Neural progenitor cell (in vitro differentiated cells): ENCODE results near the gene GTPBP2. TPM values are rescaled to one million over a fixed set of nuclear protein-coding genes. Genes with fewer than 3 reads are reported as not detected.
A peak's percentile ranks its signal among the peaks of the same experiment; 100 is the strongest.

Experiments
- DNase-seq: peaks from one replicate; pipeline ENCODE4 v3.0.0-alpha.2; 2016; ENCODE audit warnings: low spot score
- H2AFZ ChIP-seq: fragments of 200-600 bp; sonication (generic); replicated peaks from 2 replicates; pipeline ENCODE4 v1.6.1; 2016; ENCODE audit warnings: antibody characterized with exemption
- H3F3A ChIP-seq: fragments of 200-600 bp; sonication (generic); 2 replicates; pipeline ENCODE4 v1.6.1; 2016; ENCODE audit warnings: antibody characterized with exemption, low read depth
- H3K27ac ChIP-seq: fragments of 200-600 bp; sonication (generic); 2 replicates; pipeline ENCODE4 v1.5.1; 2016; ENCODE audit warnings: mild to moderate bottlenecking
- H3K27me3 ChIP-seq: fragments of 200-600 bp; sonication (generic); 2 replicates; pipeline ENCODE4 v1.6.1; 2016; ENCODE audit warnings: mild to moderate bottlenecking, moderate library complexity
- H3K36me3 ChIP-seq: fragments of 200-600 bp; sonication (generic); 2 replicates; pipeline ENCODE4 v1.5.1; 2016
- H3K4me1 ChIP-seq: fragments of 200-600 bp; sonication (generic); 2 replicates; pipeline ENCODE4 v1.6.1; 2016; ENCODE audit warnings: mixed run types
- H3K4me2 ChIP-seq: fragments of 200-600 bp; sonication (generic); 2 replicates; pipeline ENCODE4 v1.6.1; 2016
- H3K4me3 ChIP-seq: fragments of 200-600 bp; sonication (generic); 2 replicates; pipeline ENCODE4 v1.5.1; 2016
- H3K79me2 ChIP-seq: fragments of 200-600 bp; sonication (generic); 2 replicates; pipeline ENCODE4 v1.6.1; 2016; ENCODE audit warnings: low read depth
- H3K9ac ChIP-seq: fragments of 200-600 bp; sonication (generic); 2 replicates; pipeline ENCODE4 v1.6.1; 2016
- H3K9me3 ChIP-seq: fragments of 200-600 bp; sonication (generic); 2 replicates; pipeline ENCODE4 v1.5.1; 2016; ENCODE audit warnings: low read depth
- H4K20me1 ChIP-seq: fragments of 200-600 bp; sonication (generic); 2 replicates; pipeline ENCODE4 v1.6.1; 2016; ENCODE audit warnings: low read depth
- H3K27ac Mint-ChIP-seq: 3 replicates; pipeline ENCODE4 v1.8.0; 2021; ENCODE audit warnings: mixed read lengths
- H3K27me3 Mint-ChIP-seq: 2 replicates; pipeline ENCODE4 v1.8.0; 2022; ENCODE audit warnings: low read depth, mild to moderate bottlenecking, inconsistent platforms, moderate library complexity, mixed read lengths; ENCODE audit not compliant: insufficient read depth
- H3K36me3 Mint-ChIP-seq: 3 replicates; pipeline ENCODE4 v1.8.0; 2021; ENCODE audit warnings: mixed read lengths
- H3K4me1 Mint-ChIP-seq: 3 replicates; pipeline ENCODE4 v1.8.0; 2021; ENCODE audit warnings: mixed read lengths
- H3K4me3 Mint-ChIP-seq: 3 replicates; pipeline ENCODE4 v1.8.0; 2021; ENCODE audit warnings: mild to moderate bottlenecking, moderate library complexity, mixed read lengths
- H3K9me3 Mint-ChIP-seq: 3 replicates; pipeline ENCODE4 v1.8.0; 2020; ENCODE audit warnings: mixed read lengths
- EZH2 ChIP-seq: fragments of 200-600 bp; sonication (generic); IDR thresholded peaks from 2 replicates; pipeline ENCODE4 v1.6.1; 2017; ENCODE audit warnings: antibody characterized with exemption, mild to moderate bottlenecking, moderate library complexity
- EZH2phosphoT487 ChIP-seq: fragments of 200-600 bp; sonication (generic); IDR thresholded peaks from 2 replicates; pipeline ENCODE4 v1.6.1; 2017; ENCODE audit warnings: antibody characterized with exemption
- total RNA-seq: library from RNA; depleted of rRNA; stranded (reverse); fragments of >200 nt; gene quantifications from 2 replicates; pipeline ENCODE4 v1.2.3, GENCODE V29; 2015; ENCODE audit warnings: low replicate concordance
- TF ChIP-seq, protein P1 (sequence below): fragments of 200-600 bp; sonication (generic); IDR thresholded peaks from 2 replicates; pipeline ENCODE4 v1.5.1; 2017; ENCODE audit warnings: antibody characterized with exemption, mild to moderate bottlenecking

The GTPBP2 gene
- total RNA-seq, 1 donor from 2014 or later = 45.5 TPM

- peak overlapping the region; percentile 91 for H3K27ac ChIP-seq
- H3K4me3 ChIP-seq = peak overlapping the region; percentile 20
- H2AFZ ChIP-seq = no peak overlapping the region
- no peaks in the 10 kb centered on the region for H4K20me1 ChIP-seq
- no peak for TF ChIP-seq EZH2phosphoT487
- TF ChIP-seq, protein P1, sequence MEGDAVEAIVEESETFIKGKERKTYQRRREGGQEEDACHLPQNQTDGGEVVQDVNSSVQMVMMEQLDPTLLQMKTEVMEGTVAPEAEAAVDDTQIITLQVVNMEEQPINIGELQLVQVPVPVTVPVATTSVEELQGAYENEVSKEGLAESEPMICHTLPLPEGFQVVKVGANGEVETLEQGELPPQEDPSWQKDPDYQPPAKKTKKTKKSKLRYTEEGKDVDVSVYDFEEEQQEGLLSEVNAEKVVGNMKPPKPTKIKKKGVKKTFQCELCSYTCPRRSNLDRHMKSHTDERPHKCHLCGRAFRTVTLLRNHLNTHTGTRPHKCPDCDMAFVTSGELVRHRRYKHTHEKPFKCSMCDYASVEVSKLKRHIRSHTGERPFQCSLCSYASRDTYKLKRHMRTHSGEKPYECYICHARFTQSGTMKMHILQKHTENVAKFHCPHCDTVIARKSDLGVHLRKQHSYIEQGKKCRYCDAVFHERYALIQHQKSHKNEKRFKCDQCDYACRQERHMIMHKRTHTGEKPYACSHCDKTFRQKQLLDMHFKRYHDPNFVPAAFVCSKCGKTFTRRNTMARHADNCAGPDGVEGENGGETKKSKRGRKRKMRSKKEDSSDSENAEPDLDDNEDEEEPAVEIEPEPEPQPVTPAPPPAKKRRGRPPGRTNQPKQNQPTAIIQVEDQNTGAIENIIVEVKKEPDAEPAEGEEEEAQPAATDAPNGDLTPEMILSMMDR = peak; percentile 56
- H3F3A ChIP-seq = peaks cover 43% of the 10 kb centered on the region
- no peaks in the 10 kb centered on the region for H3K9me3 ChIP-seq
- no peaks in the 10 kb centered on the region for H3K27me3 ChIP-seq
- no peaks in the 10 kb centered on the region for H3K9me3 Mint-ChIP-seq
- H3K36me3 Mint-ChIP-seq = peaks cover 9% of the 10 kb centered on the region
- peak; percentile 80 for DNase-seq
- H3K4me1 ChIP-seq = peaks cover 29% of the 10 kb centered on the region
- H3K79me2 ChIP-seq = no peaks in the 10 kb centered on the region
- no peak overlapping the region for H3K9ac ChIP-seq
- no peaks in the 10 kb centered on the region for H3K36me3 ChIP-seq
- H3K27me3 Mint-ChIP-seq = peaks cover 10% of the 10 kb centered on the region
- H3K4me3 Mint-ChIP-seq = peak overlapping the region; percentile 61
- H3K4me1 Mint-ChIP-seq = peaks cover 22% of the 10 kb centered on the region
- peak overlapping the region; percentile 63 for H3K4me2 ChIP-seq
- peak overlapping the region; percentile 91 for H3K27ac Mint-ChIP-seq
These were observed 39.3 kb upstream of the GTPBP2 start for GRCh38 chr6:43668151-43669028.

DNA sequence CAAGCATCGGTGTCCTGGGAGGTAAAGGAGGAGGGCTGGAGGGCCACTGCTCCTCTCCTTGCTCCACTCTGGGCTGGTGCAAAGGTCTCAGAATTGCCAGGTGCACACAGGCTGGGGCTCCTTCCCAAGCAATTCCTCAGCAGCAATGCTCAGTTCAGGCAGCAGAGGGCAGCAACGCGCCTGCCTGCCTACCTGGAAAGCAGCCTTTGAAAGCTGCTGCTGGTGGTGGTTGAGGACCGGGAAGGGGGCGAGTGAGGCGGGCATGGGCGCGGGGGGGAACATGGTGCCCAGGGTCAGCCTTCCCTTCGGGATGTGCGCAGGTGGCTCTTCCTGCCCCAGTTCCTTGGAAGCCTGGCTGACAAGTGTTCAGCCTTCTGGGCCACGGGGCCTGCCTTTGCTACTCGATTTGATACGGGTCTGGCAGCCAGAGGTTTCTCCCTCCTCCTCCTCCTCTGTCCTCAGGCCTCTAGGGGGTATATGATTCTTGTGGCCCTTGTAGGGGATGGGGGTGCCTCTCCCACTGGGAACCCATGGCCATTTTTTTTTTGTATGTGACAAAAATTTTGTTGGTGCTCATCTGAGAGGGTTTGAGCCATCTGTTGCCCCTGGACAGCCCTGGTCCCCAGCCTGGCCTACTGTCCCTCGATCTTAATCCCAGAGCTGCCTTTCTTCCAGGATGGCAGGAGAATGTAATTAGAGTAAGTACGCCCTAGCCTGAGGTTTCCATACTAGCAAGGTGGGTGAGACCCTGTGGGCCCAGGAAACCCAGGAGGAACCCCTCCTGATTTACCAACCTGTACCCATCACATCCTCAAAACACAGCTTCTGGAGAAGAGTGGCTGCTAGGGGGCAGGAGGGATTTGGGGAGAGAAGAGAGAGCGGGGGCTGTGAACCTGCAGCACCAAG is 38.4 kb upstream of the GTPBP2 start:
- H3K4me3 ChIP-seq = peak overlapping the region; percentile 20
- H3K4me2 ChIP-seq = peak overlapping the region; percentile 63

GRCh38 chr6:43666196-43666920 is 37.3 kb upstream of the GTPBP2 start:
- H3K4me3 Mint-ChIP-seq = no peak overlapping the region
- peaks cover 6% of the 10 kb centered on the region for H3K36me3 Mint-ChIP-seq
- H3K27ac Mint-ChIP-seq = peak overlapping the region; percentile 81
- H3K4me2 ChIP-seq = no peak overlapping the region
- no peaks in the 10 kb centered on the region for H3K27me3 ChIP-seq
- no peaks in the 10 kb centered on the region for H4K20me1 ChIP-seq
- H3K9me3 Mint-ChIP-seq = peaks cover 4% of the 10 kb centered on the region
- H3K36me3 ChIP-seq = no peaks in the 10 kb centered on the region
- no peak overlapping the region for H3K27ac ChIP-seq
- peaks cover 10% of the 10 kb centered on the region for H3K27me3 Mint-ChIP-seq
- H3K9ac ChIP-seq = no peak overlapping the region
- H3F3A ChIP-seq = peaks cover 43% of the 10 kb centered on the region
- H3K4me3 ChIP-seq = no peak overlapping the region
- no peaks in the 10 kb centered on the region for H3K9me3 ChIP-seq
- H3K79me2 ChIP-seq = no peaks in the 10 kb centered on the region
- H2AFZ ChIP-seq = no peak overlapping the region
- no peak for TF ChIP-seq EZH2phosphoT487
- no peak for TF ChIP-seq EZH2
- TF ChIP-seq, protein P1 = no peak
- peaks cover 29% of the 10 kb centered on the region for H3K4me1 ChIP-seq
- DNase-seq = peak; percentile 33
- H3K4me1 Mint-ChIP-seq = peaks cover 22% of the 10 kb centered on the region

More for the DNA sequence above, 38.4 kb upstream of the GTPBP2 start:
- Mint-ChIP-seq H3K36me3 (peaks cover 5% of the 10 kb centered on the region), H3K9me3 (no peaks in the 10 kb centered on the region), H3K27me3 (peaks cover 10% of the 10 kb centered on the region), H3K4me3 (peak overlapping the region; percentile 71), H3K4me1 (peaks cover 22% of the 10 kb centered on the region), H3K27ac (peak overlapping the region; percentile 53)
- Histone ChIP-seq H3K4me1 (peaks cover 29% of the 10 kb centered on the region), H3K9me3 (no peaks in the 10 kb centered on the region), H3K79me2 (no peaks in the 10 kb centered on the region), H4K20me1 (no peaks in the 10 kb centered on the region), H3K9ac (no peak overlapping the region), H2AFZ (no peak overlapping the region), H3F3A (peaks cover 43% of the 10 kb centered on the region), H3K27me3 (no peaks in the 10 kb centered on the region), H3K36me3 (no peaks in the 10 kb centered on the region), H3K27ac (no peak overlapping the region)
- DNase-seq = peak; percentile 84
- no peak for TF ChIP-seq EZH2
- no peak for TF ChIP-seq EZH2phosphoT487
- TF ChIP-seq, protein P1 = peak; percentile 90
